NK-92 treated with Interleukin-12 subunit alpha and Interleukin-12 subunit beta, amount 100 ng/mL, for 24 hours (cell line): ENCODE measurements around the gene WDR59.
"Not testable (repeated sequence)": the region's sequence is repeated elsewhere in the genome, so short reads cannot be mapped to it uniquely, and the experiment has no call there.

Experiments used
- DNase-seq: peaks from one replicate; lab custom pipeline; 2025; lab: John Stamatoyannopoulos, UW

The WDR59 gene

DNA sequence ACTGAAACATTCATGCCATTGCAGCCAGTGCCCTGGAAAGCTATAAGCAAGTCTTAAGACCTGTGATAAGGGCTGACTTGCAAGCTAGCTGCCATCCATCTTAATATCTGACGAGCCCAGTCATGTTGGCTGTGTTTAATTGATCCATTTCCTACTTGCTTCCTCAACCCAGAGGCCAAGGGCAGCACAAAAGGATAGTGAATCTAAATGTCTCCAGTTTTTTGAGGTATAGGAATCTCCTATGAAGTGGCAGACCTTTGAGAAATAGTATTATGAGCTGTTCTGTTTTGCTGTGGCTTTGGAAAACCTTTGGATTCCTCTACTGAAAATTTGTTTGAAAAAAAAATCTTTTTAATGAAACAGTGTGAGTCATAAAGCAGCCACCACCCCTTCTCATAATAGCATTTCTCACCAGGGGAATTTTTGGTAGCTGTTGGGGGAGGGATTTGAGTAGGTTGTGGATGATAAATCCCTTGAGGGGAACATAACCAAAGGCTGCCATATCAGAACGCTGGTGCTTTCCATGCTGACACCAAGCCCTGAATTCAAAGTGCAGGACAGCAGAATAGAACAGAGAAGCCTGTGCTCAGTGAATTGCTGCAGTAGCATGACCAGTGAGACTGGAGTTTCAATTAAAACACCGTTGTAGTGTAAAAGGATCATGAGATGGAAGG is 26.8 kb upstream of the WDR59 start:
- peak; percentile 23 for DNase-seq

DNA sequence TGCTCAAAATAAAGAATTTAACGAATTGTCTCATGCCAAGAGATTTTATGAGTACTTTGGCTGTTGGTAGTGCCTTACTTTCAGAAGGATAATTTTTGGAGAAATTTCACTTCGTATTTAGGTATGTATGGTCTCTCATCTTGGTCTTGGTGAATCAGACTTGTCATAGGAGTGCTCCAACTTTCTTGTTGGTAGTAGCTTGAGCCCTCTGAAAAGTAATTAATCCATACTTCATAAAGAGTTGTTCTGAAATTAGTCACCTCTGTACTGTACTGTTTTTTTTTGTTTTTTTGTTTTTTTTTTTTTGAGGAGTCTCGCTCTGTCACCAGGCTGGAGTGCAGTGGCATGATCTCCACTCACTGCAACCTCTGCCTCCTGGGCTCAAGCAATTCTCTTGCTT is 25.5 kb upstream of the WDR59 start:
- DNase-seq: no peak

DNA sequence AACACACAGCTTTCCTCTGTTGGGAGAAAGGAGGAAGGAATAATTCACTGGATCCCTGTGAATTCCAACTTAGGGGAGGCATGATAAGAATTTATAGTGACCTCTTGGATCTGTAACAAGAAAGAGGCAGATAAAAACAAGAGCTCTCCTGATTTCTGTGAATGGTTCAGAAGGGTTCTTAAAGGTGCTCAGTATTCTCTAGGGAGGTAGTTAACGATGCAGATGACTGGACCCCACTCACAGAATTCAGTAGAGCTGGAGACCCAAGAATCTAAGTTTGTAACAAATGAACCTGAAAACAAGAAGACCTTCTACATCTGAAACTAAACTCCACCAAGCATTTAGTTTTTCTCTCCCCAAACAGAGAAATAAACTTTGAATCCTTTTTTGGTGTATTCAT is 22.5 kb upstream of the WDR59 start:
- no peak for DNase-seq

DNA sequence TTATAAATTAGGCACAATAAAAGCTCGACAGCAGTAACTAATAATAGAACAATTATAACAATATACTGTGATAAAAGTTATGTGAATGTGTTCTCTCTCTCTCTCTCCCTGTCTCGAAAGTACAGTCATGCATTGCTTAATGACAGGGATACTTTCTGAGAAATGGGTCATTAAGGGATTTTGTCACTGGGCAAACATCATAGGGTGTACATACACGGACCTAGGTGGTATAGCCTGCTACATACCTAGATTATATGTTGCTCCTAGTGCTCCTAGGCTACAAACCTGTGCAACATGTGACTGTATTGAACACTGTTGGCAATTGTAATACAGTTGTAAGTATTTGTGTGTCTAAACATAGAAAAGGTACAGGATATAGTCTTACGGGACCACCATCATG is 20.8 kb upstream of the WDR59 start:
- DNase-seq: no peak

DNA sequence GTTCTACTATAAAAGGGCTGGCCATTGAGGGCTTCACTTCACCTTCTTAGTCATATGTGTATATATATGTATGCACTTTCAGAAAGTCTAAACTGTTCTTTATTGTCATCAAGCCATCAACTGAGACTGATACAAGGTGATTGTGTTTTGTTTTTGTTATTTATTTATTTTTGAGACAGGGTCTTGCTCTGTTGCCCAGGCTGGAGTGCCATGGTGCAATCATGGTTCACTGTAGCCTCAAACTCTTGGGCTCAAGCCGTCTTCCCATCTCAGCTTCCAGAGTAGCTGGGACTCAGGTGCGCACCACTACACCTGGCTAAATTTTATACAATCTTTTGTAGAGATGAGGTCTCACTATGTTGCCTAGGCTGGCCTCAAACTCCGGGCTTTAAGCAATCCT is 19.5 kb upstream of the WDR59 start:
- DNase-seq: no peak

DNA sequence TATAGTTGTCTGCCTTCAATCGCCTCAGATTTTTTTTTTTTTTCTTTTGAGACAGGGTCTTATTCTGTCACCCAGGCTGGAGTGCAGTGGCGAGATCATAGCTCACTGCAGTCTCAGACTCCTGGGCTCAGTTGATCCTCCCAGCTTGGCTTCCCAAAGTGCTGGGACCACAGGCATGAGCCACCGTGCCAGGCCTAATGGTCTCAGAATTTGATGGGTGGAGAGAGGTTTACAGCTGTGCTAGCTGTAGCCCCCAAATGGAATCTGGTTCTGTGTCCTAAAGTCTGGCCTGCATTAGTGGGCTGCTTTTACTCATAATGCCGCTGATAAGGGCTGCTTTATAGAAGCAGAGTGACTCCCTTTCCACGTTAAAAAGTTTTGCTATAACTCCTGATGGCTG is 19.0 kb upstream of the WDR59 start:
- no peak for DNase-seq

DNA sequence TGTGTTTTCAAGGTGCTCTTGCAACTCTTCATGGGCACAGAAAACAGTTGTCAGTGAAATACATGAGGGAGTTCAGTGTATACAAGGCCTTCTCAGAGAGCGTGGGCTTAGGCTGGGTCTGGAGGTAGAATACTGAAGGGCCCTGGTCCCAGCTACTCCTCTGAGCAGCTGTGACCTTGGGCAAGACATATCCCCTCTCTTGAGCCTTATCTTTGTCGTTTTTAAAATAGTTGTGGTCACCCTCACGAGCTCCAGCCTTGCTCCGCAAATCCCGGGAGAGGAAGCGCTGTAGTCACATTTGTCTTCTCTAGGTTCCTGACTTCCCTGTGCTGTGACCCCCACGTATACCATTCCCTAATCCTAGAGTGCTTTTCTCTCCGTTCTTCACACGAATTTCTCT is 17.6 kb upstream of the WDR59 start:
- DNase-seq: no peak

DNA sequence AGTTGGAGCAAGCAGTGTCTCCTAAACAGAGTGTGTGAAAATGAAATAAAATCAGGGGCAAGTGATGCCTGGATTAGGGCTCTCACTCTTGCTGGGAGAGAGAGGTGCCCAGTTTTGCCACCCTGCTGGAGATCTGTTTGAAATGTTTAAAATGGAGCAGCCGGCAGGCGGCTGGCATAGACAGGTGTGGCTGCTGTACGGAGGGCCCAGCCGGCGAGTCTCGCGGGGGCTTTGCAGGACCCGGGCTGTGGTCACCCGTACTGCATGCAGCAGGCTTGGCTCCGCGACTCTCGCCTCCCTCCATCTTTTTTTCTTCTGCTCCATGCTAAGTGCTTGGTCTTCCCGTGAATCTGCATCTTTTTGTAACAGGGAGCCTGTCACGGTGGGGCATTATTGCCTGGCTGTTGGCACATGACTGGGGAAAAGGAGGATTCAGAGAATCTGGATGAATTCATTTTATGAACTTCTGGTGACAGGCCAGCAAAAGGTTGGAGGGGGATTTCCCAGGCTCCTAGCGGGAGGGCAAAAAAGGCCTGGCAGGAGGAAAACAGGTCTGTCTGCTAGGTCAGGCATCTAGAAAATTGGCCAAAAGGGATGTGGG is 15.7 kb upstream of the WDR59 start:
- peak; percentile 25 for DNase-seq

DNA sequence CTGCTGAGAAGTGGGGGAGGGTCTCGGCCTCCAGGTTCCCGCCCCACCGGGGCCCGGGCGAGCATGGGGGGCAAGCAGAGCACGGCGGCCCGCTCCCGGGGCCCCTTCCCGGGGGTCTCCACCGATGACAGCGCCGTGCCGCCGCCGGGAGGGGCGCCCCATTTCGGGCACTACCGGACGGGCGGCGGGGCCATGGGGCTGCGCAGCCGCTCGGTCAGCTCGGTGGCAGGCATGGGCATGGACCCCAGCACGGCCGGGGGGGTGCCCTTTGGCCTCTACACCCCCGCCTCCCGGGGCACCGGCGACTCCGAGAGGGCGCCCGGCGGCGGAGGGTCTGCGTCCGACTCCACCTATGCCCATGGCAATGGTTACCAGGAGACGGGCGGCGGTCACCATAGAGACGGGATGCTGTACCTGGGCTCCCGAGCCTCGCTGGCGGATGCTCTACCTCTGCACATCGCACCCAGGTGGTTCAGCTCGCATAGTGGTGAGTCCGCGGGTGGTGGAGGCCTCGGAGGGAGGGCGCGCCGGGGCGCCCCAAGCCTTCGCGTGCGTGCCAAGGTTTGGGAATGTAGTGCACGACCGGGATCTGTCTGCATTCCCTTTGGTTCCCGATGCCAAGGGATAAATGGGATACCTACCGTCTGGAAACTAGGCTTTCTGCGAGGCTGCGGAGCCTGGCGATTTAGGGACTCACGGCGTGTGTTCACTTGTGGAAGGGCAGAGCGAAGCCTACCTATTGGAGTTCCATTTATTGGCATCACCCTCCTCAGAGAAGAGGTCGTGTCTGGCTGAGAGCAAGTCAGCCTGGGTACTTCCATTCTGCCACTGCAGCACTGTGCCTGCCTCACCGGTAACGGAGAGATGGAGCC is 14.9 kb upstream of the WDR59 start:
- DNase-seq: peak; percentile 68

DNA sequence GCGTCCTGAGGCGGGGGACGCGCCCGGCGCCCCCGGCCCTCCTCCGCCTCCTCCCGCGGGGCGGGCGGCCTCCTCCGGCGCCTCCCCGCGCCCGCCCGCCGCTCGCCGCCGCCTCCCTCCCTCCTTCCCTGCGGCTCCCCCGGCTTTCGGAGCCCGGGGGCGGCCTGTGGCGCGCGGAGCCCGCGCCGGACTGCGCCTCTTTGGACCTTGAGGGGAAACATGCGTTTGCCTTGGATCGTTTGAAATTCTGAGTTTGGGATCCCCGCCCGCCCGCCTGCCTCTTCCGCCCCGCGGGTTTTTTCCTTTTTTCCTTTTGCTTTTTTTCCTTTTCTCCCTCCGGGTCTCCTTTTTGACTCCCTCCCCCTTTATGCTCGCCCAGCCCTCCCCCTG is 14.3 kb upstream of the WDR59 start:
- peak; percentile 30 for DNase-seq

DNA sequence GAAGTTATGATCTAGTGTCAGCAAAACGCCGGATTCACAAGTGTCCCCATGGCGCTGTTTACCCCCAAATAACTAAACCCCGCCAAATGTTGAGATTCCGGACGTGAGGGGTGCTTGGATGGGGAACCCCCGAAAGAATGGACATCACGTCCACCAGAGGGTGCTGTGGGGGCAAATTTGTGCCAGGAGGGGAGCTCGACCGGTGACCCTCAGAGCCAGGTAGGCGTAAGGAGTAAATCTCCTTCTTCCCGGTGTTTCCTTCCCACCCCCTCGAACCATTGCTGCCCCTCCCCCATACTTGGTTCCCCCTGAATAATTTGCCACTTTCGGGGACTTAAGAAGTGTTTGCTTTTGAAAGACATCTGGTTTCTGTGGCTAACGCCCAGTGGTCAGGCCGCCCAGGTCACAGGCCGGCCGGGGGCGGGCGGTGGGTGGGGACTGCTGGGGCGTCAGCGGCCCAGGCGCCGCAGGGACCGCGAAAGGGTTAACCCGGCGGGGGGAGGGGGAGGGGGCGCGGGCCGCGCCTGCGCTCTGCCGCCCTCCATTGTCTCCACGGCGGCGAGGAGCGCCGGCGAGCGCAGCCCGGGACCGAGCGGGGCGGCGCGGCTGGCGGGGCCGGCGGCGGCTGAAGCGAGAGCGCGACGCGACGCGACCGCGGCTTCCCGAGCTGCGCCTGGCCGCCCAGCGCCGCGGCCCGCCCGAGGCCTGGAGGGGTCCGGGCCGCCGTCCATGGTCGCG is 13.7 kb upstream of the WDR59 start, which contains the start of gene ZNRF1:
ZNRF1 (plus strand) TSS at position 544 of the 738 bp plus-strand sequence. CDS start 648 bp downstream, outside the sequence.
- peak; percentile 84 for DNase-seq

DNA sequence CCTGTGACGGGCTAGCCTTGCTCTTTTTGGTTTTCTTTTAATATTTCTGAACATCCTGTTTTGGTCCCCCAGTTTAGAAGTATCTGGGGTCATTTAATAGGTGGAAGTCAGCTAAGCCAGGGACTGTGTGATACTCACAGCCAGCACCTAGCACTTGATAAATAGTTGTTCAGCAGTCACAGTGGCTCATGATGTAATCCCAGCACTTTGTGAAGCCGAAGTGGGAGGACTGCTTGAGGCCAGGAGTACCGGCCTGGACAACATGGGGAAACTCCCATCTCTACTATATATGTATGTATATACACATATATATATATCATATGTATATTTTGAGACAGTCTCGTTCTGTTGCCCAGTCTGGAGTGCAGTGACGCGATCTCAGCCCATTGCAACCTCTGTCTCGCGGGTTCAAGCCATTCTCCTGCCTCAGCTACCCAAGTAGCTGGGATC is 12.1 kb upstream of the WDR59 start:
- DNase-seq: no peak

DNA sequence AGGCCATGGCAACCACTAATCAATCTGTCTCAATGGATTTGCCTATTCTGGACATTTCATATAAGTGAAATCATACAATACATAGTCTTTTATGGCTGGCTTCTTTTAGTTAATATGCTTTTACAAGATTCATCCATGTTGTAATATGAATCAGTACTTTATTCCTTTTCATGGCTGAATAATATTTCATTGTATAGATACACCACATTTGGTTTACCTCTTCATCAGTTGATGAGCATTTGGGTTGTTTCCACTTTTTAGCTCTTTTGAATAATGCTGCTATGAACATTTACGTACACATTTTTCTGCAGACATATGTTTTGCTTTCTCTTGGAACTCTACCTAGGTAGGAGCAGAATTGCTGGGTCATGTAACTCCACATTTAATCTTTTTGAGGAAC is 11.1 kb upstream of the WDR59 start:
- DNase-seq: no peak

DNA sequence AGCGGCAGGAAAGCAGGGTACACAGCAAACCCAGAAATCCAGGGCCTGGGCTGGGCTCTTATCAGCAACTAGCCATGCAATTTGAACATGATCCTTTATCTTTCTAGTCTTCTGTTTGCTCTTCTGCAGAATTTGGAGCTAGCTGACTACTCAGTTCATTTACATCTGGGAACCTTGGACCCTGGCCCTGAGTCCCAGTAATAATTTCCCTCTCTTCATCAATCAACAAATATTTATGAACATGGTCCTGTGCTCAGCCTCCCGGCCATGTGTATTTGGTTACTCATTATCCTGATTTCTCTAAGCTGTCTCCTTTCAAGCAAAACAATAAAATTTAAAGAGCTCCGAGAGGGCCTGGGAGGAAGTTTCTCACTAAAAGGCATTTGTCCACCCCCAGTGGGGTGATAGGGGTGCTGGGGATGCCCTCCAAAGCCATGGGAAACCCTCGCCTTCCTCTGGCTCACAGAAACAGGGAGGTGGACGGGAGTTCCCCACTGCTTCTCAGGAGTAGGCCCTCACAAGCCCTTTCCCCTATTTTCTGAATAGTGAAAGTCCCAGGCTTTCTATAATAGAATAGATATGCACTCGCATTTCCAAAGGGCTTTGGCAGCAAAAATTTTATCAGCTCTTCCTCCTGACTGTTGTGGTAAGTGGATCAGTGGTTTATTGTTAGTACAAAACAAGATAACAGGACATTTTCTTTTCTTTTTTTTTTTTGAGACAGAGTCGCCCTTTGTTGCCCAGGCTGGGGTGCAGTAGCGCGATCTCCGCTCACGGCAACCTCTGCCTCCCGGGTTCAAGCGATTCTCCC is 6.9 kb upstream of the WDR59 start:
- DNase-seq: no peak

DNA sequence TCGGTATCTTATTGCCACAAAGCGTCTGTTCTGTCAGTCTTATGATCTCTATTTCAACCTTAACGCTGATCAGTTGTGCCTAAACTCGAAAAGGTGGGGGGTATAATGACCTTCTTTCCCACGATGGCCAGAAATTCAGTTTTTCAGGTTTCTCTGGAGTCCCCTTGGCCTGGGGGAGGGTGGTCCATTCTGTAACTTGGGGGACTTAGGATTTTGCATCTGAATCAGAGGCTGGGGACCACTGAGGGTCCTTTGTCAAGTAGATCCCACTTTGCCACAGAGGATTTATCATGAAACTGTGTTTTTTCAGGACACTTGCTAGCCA is 6.3 kb upstream of the WDR59 start:
- DNase-seq: no peak

DNA sequence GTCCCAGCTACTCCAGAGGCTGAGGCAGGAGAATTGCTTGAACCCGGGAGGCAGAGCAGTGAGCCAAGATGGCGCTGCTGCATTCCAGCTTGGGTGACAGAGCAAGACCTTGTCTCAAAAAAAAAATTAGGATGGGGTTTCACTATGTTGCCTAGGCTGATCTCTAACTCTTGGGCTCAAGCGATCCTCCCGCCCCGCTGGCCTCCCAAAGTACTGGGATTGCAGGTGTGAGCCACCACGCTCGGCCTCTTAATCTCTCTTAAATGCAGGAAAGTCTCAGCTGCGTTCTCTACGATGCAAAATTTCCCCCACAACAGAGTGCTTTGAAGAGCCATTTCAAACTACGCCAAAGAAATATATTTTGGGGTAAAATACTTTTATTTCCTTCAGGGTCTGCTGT is 5.9 kb upstream of the WDR59 start:
- no peak for DNase-seq

DNA sequence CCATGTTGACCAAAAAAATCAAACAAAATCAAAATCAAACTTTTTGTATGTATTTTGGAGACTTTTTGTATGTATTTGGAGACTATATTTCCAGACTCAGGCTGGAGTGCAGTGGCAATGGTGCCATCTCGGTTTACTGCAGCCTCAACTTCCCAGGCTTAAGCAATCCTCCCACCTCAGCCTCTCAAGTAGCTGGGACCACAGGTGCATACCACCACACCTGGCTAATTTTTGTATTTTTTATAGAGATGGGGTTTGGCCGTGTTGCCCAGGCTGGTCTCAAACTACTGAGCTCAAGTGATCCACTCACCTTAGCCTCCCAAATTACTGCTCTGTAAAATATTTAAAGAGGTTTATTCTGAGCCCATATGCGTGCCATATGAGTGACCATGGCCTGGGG is 4.9 kb upstream of the WDR59 start:
- not testable (repeated sequence) for DNase-seq

DNA sequence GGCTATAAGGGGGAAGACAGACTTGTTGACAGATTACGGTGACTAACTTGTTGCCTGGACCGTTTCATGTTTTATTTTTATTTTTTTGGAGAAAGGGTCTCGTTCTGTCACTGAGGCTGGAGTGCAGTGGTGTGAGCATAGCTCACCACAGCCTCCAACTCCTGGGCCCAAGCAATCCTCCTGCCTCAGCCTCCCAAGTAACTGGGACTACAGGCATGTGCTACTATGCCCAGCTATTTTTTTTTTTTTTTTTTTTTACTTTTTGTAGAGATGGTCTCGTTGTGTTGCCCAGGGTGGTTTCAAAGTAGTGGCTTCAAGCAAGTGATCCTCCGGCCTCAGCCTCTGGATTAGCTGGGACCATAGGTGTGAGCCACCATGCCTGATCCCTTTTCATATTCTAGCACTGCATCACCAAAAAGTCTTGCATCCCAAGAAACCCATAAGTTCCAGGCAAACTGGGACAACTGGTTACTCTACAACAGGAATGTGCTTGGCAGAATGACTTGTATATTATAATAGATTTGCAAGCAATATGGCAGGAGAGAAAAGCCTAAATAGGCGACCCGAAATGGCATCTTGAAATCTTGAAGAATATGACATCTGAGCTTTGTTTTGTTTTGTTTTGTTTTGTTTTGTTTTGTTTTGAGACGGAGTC is 2.2 kb upstream of the WDR59 start:
- no peak for DNase-seq

DNA sequence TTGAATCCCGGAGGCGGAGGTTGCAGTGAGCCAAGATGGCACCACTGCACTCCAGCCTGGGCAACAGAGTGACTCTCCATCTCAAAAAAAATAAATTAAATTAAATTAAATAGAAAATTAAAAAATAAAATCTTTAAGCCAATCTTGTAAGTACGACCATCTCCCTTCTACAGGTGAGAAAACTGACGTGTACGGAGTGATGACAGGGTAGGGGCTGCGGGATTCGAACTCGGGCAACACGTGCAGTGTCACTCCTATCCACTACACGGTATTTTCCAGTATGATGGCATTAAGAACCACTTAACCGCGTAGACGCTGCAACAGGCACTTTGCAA is 762 bp downstream of the WDR59 start:
- DNase-seq: no peak

DNA sequence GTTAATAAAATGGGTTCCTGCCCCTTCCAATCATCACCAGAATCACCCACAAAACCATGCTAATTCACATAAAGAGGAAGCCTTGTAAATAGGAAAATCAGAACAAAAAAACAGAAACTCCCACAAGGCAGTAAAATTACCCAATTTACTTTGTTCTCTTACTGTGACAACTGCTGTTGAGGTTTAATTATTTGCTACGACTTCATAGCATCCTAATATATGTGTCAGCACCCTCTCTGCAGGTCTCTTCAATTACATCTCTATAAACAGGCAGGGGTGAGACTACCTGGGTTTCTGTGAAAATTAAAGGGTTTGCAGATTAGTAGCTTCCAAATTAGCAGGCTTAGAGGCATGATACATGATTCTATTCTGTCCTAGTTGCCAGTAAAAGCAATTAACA is 2.7 kb downstream of the WDR59 start:
- no peak for DNase-seq

DNA sequence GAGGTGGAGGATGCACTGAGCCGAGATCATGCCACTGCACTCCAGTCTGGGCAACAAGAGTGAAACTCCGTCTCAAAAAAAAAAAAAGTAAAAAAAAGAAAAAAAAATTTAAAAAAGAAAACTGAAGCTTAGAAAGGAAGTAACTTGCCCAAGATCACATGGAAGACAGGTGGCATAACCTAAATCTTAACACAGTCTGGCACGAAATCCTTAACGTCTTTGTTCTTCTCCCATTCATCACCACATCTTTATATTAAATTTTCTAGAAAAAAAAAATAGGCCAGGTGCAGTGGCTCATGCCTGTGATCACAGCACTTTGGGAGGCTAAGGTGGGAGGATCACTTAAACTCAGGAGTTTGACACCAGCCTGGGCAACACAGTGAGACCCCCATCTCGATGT is 9.3 kb downstream of the WDR59 start:
- DNase-seq: no peak
